OCI-LY3 (cell line): ENCODE data around the gene IFI27.

Source experiments
- EZH2phosphoT487 ChIP-seq: fragments of 200-600 bp; shearing (Covaris generic); IDR thresholded peaks from 2 replicates; pipeline ENCODE4 v1.6.1; 2018; ENCODE audit warnings: antibody characterized with exemption, mixed run types, low read depth
- TF ChIP-seq, protein P1 (sequence below): fragments of 200-600, 300-600 bp; sonication (generic); IDR thresholded peaks from 2 replicates; pipeline ENCODE4 v1.5.1; 2014; ENCODE audit warnings: antibody characterized with exemption, low read length, low read depth

- TF ChIP-seq, protein P1, sequence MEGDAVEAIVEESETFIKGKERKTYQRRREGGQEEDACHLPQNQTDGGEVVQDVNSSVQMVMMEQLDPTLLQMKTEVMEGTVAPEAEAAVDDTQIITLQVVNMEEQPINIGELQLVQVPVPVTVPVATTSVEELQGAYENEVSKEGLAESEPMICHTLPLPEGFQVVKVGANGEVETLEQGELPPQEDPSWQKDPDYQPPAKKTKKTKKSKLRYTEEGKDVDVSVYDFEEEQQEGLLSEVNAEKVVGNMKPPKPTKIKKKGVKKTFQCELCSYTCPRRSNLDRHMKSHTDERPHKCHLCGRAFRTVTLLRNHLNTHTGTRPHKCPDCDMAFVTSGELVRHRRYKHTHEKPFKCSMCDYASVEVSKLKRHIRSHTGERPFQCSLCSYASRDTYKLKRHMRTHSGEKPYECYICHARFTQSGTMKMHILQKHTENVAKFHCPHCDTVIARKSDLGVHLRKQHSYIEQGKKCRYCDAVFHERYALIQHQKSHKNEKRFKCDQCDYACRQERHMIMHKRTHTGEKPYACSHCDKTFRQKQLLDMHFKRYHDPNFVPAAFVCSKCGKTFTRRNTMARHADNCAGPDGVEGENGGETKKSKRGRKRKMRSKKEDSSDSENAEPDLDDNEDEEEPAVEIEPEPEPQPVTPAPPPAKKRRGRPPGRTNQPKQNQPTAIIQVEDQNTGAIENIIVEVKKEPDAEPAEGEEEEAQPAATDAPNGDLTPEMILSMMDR, result no peak
- TF ChIP-seq EZH2phosphoT487, result no peak
These were observed 29.7 kb upstream of the IFI27 start, which contains the start of the genes DDX24 and IFI27L1 for GRCh38 chr14:94080621-94081385.
